ENCODE data around the gene KRI1.

The KRI1 gene

DNA sequence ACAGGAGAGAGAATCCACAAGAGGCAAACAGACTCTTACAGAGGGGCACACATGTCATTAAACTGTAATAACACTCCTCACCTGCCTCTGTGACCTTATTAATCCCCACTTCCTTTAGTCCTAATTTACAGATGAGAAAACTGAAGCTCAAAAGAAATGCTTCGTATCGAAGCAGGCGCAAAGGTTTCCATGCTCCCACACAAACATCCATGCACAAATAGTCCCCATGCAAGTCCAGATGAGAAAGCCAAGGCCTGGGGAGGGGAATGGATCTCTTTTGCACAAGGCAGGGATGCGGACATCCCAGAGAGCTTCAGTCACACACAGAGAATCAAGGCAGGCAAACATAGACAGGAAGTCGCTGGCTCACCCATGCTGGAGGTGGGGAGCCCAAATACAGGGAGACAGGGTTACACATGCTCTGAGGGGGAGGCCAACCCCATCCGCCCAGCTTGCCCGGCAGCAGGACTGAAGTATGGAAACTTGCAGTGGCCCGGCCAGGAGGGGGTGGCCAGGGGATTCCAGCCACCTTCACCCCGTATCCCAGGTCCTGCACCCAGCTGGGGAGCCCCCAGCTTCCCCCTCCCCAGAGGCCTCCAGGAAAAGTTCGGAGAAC is 49.0 kb downstream of the KRI1 start:
- DNase-seq = no peak

DNA sequence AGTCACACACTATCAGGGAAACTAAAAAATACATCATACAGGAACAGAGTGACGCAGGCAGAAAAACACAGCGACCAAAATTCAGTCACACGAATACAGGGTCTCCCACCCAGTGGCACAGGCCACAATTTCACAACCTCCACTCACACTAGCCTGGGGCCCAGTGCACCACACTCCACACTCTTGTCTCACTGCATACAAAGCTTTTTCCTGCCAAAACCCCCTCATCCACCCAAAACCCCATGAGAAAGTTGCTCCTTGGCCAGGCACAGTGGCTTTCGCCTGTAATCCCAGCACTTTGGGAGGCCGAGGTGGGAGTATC is 49.8 kb downstream of the KRI1 start:
- no peak for DNase-seq

- no peak for DNase-seq
These were observed 51.3 kb downstream of the KRI1 start for GRCh38 chr19:10514211-10515145.

- no peak for DNase-seq
These were observed 52.6 kb downstream of the KRI1 start for GRCh38 chr19:10513223-10513622.

DNA sequence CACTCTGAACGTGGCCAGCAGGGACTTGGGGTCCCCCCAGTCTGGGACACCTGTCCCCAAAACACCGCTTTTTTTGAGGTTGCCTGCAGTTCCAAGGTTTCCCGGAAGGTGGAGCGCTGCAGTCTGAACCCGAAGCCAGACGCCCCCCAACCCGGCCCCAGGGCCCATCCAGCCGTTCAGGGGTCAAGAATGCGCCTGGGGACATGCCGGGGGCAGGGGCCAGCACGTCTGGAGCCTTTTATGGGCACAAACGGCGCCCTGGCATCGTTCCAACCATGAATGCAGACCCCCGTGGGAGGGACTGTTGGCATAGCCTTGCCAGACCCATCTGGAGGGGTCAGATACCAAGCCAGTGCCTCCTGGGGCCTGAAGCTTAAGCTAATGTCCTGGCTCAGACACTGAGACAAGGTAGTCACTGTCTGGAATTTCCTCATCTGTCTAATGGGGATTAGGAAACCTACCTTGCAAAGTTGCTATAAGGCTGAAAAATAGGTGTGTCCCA is 55.5 kb downstream of the KRI1 start:
- DNase-seq = no peak

DNA sequence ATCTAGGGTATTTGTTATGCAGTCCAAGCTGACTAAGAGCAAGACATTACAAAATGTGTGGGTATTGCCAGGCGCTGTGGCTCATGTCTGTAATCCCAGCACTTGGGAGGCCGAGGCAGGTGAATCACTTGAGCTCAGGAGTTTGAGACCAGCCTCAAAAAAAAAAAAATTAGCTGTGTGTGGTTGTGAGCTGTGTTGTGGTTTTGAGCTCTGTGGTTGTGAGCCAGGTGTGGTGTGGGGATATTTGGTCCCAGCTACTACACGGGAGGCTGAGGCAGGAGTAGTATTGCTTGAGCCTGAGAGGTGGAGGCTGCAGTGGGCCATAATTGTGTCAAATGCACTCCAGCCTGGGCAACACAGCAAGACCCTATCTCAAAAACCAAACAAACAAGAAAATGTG is 57.1 kb downstream of the KRI1 start:
- DNase-seq = no peak

GRCh38 chr19:10508036-10508435 is 57.8 kb downstream of the KRI1 start:
- DNase-seq = no peak

- DNase-seq = no peak
These were observed 60.1 kb downstream of the KRI1 start for GRCh38 chr19:10505583-10506229.
